GM18519 (cell line): ENCODE measurements around the gene TM4SF4.

Experiments used
- ATAC-seq: cut with Tn5 transposase; IDR thresholded peaks from one replicate; pipeline ENCODE4 v1.9.1; 2021; ENCODE audit warnings: mild to moderate bottlenecking, moderate library complexity; ENCODE audit not compliant: unreplicated experiment, low FRiP score

Gene TM4SF4

DNA sequence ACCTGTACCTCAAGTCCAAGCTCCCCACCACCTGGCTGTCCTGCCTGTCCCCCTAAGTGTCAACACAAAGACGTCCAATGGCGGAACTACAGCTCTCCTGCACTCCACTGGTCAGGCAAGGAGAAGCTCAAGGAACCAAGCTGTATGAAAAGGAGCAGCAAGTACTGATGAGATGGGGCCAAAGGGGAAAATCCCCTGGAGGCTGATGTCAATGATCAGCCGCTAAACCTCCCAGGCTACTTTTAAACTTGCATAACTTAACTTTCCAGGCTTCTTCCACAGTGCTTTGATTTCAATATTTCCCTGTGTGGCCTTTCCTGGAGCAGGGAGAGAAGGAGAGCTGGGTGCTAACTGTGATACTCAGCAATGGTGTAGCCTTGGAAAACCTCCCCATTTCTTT lies 35.0 kb downstream of the TM4SF4 start:
- ATAC-seq, result no peak

DNA sequence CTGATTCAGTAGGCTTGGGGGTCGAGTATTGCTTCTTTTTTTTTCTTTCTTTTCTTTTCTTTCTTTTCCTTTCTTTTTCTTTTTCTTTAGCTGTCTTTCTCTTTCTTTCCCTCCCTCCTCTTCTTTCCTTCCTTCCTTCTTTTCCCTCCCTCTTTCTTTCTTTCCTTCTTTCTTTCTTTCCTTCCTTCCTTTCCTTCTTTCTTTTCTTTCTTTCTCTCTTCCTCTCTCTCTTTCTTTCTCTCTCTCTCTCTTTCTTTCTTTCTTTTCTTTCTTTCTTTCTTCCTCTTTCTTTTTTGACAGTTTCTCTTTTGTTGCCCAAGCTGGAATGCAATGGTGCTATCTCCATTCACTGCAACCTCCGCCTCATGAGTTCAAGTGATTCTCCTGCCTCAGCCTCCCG lies 36.0 kb downstream of the TM4SF4 start:
- ATAC-seq, result no peak

DNA sequence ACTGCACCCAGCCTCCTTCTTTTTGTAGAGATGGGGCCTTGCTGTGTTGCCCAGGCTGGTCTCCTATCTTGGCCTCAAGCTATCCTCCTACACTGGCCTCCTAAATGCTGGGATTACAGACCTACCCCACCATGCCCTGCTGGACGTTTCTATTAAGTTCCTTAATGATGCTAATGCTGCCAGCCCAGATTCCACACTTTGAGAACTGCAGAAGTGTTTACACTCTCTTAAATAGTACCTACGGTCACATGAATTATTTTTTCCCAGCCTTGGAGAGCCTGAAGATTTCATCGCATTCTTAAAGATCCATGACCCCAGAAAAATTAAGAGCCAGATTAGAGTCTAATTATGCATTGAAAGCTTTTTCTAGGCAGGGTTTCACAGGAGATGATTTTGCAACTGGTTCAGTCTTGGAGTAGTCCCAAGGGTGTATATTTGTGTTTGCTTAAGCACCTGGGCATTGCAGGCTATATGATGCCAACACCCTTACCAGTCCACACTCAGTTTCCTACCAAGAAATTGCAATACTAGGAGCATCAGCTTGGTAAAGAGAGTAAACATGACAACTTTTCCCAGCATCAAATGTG lies 36.6 kb downstream of the TM4SF4 start:
- ATAC-seq, result no peak

DNA sequence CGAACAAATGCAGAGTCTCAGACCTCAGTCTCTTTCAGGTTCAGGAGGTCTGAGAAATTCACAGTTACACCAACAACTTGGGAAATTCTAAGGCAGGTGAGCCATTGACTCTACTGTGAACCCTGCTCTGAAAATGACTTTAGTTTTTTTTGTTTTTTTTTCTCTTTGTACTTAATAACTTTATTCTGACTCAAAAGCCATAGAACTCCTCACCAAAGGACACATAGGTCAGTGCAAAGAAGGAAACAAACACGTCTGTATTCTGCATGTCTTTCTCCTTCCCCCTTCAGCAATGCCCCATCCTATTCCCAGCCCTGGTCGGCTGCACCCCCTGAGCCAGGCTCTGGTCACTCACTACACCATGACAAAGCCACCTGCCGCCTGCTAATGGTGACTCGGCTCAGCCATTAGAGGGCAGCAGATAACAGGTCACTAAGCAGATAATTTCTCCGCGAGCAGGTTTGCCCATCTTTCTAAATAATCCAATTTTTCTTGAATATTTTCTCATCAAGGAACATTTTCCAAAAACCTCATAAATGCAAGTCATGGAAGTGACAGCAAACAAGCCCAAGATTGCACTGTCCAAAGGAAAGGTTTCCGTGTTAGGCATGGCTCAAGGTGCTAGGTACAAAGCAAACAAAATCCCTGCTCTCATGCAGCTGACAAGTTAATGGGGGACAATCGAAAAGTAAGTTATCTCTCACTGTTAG lies 37.7 kb downstream of the TM4SF4 start:
- ATAC-seq, result no peak

DNA sequence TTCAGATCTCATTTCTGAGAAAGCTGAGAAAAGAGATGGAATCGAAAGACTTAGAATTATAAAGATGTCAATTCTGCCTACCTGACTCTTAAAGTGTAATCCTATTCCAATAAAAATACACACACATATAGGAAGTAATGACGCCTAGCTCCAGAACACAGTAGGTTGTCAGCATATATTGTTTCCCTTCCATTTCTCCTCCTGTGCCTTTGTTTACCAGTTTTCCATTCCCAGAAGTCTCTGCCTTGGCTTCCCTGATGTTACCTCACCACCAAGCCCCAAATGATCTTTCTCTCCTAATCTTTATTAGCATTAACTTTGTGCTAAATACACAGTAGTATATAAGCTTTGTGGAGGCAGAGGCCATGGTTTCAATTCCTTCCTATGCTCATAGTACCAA lies 40.0 kb downstream of the TM4SF4 start:
- ATAC-seq, result no peak

DNA sequence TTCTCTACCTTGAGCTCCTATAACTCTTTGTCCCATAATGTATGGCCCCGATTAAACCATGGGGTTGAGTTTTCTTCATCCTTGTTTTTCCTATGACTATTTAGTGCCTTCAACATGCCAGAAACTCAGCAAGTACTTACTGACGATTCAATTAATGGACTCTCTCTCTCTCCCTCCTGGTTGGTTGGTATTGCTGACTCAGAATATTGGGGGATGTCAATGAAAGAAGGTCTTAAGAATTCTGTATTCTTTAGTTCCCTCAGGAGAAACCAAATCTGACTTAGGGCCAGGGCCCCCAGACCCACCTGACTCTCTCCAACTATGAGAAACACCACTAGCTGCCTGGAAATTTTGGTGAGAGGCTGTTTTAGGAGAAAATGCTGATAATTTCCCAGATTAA lies 40.8 kb downstream of the TM4SF4 start:
- no peak for ATAC-seq

DNA sequence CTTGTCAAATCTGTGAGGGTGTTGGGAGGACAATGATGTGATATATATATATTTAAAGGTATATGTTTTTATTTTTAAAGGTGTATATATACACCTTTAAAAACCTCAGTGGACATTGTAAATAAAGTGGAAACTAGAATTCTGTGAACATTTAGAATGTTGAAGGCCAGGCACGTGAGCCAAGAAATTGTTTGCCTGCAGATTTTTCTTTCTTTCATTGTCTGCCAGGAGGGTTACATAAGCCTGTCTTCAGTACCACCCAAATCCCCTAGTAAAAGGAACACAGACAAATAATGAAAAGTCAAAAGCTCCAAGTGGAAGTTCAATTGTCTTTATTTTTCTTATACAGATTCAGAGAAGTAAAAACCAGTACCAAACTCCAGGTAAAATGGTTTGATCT lies 42.4 kb downstream of the TM4SF4 start:
- no peak for ATAC-seq

DNA sequence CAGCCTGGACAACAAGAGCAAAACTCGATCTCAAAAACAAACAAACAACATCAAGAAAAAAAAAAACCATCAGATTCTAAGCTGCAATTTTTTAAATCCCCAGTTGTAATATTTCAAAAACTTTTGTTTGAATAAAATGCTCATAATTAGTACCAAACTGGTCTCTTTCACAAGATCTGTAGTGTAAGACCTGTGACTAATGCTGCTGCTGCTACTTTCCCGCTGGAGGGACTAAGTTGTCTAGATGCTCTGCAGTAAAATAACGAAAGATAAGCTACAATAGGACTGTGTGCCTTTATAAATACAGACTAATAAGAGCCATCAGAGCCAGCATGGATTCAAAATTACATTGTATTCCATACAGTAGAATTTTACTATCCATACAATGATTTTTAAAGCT lies 45.4 kb downstream of the TM4SF4 start:
- no peak for ATAC-seq

DNA sequence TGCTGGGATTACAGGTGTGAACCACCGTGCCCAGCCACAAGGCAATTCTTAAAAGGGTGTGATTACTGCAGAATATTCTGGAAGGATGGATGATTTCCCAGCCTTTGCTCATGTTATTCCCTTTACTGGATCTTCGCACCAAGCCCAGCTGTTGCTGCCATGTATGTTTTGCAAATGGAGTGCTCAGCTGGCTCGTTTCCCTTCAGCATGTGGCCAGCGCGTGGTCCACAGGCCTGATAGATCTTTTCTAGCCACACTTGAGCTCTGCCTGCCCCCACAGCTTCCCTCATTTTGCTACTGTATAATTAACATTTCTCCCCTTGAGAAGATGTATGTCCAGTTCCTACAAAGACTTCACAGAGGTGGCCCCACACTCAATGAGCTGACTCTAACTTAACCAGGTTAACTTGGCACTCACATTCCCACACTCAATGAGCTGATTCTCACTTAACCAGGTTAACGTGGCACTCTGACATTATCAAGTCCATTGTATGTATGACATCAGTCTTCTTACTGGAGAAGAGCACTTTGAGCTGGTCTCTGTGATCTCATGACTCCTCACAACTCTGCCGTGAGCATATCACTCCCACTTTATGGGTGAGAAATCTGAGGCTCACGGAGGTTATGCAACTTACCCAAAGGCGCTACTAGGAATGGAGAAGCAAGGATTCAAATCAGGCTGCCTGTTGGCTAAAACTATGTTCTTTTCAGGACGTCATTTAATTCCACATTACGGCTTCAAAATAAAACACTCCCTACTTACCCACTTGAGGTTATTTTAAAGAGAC lies 49.2 kb downstream of the TM4SF4 start:
- ATAC-seq, result no peak

DNA sequence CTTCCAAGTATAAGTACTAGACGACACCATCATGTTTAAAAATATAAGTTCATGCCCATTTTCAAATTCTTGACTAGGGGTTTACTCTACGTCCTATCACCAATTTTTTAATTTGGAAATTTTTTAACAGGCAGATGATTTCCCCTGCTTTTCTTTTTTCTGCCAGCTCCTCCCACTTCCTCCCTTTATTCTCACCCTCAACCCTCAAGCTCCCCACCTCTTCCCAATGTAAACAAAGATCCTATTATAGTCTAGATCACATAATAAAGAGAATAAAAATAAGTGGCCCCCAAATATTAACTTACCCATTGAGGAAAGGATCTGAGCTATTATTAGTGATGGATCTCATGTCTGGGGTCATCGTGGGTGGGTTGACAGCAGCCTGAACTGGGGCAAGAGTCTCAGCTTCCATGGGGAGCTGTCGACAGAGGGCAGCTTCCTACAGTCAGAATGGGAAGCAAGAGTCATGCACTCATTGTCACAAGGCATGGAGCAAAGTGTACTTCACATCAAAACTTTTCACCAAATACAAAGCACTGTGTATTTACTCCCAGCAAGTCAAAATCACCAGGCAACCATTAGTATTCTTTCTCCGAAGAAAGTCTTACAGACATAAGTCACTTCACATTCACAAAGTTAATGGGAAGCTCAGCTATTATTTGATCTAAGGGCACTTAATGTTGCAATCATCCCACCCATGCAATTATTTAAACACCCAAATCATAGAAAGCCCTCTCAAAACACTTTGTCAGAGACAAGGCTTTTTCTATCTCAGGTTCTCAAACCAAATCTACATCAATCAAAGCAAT lies 53.2 kb downstream of the TM4SF4 start:
- ATAC-seq, result no peak

DNA sequence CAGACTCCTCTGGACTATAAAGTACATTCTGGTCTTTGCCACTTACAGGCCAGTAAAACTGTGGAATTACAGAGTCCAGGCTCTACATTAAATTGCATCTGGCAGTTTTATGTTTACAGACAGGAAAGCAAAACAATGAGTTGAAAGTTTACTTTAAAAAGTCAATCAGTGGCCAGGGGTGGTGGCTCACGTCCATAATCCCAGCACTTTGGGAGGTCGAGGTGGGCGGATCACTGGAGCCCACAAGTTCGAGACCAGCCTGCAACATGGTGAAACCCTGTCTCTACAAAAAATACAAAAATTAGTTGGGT lies 53.8 kb downstream of the TM4SF4 start:
- ATAC-seq, result no peak

DNA sequence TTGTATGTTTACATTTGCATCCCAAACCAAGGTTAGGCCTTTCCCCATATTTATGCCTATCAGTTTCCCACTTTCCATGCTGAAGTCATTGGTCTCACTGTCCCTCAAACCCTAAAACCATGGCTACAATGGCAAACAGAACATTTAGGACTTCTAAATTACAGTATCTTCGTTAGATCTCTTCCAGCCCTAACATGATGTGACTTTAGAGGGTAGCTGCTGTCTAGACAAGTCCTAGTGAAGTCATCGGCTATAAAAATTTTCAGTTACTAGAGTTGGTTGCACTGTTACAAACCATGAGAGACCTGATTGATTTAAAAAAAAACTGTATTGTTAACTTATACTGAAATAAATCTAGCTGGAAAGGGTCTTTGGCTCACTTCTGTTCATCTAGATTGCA lies 54.6 kb downstream of the TM4SF4 start:
- no peak for ATAC-seq

DNA sequence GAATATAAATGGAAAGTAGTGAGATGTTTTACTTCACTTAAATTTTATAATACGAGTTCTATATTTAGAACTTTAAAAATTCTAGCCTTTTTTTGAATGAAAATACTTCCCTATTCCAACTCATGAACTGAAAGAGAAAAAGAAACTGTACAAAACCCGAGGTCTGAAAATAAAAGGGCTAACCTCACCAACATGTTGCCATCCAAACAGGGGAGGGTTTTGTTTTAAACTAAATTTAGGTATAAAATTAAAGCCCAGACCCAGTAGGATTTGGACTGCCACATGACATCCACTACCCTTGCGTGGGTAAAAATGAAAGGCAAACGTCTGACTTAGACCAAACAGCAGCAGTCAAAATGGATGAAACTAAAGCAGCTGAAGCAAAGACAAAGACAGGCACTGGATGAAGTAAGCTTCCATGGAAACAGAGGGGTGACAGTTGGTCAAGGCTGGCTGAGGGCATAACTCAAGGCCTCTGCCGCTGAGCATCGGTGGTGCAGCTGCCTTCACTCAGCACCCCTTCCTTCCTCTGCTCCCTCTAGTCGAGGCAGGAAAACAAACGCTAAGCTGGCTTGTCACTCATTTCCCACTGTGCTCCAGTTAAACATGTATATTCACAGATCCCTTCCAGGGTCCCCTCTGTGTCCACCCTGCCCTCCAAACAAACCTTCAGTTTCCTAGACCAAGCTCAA lies 58.1 kb downstream of the TM4SF4 start:
- no peak for ATAC-seq

DNA sequence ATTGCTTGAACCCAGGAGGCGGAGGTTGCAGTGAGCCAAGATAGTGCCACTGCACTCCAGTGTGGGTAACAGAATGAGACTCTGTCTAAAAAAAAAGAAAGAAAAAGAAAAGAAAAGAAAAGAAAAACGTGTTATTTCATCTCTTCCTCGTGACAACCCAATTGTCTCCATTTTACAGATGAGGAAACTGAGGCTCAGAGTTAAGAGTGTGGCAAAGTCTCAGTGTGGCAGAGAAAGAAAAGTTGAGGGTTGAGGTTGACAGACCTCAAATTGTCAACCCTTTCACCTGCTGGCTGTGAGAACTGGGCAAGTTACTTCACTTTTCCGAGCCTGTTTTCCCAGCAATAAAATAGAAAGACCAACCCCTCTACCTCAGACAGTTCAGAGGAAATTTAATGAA lies 59.6 kb downstream of the TM4SF4 start:
- no peak for ATAC-seq

DNA sequence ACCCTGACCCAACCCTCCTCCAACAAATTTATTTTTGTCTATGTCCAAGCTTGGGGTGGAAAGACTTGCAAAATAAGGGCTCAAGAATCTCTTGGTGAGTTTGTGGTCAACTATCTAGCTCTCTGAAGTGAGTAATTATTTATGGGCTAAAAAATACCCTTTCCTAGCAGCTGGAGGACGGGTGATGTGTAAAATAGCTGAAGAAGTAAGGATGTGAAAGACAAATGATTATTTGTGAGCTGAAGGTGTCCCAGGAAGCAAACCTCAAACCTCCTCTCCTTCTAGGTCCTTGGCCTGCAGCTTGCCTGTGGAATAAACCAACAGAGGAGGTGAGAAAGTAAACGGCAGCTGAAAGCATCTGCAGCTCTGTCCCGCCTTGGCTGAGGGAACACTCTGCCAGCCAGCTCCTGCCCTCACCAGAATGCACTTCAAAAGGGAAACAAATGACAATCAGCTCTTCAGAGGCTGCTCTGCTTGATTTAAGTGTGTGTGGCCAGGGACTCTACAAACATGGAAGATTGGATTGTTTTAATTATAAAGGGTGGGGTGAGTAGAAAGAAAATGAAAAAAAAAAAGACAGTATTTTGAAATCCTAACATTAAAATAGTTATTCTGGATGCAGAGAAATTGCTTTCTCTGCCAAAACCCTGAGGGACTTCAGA lies 60.3 kb downstream of the TM4SF4 start:
- no peak for ATAC-seq

DNA sequence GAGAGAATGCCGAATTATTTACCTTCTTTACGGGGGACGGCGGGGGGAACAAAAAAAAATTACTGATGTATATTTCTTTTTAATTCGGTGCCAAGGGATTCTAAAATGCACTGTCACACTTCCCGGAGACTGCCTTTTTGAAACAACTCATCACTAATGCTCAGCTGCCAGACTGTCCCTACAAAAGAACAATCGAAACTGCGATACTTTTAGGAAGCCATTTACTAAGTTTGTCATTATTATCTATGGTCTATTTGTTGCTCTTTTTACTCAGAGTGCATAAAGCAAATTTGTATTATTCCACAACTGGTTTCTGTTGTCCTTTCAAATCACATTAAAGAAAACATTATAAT lies 60.8 kb downstream of the TM4SF4 start:
- no peak for ATAC-seq

DNA sequence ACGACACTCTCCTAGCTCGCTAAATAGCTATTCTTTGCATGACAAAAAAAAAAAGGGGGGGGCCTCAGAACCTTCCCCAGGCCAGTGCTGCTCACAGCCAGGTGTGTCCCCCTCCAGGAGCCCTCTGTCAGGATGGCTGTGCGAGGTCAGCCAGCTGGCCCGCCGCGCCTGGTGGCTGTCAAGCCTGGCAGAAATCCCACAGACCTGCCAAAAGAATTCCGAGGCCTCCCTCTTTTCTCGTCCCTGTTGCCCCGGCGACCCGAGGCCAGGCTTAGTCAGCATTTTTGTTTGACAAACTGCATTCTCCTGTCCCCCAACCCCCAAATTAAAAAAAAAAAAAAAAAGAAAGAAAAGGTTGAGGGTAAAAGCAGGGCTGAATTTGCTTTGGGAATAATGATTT lies 61.9 kb downstream of the TM4SF4 start:
- no peak for ATAC-seq

DNA sequence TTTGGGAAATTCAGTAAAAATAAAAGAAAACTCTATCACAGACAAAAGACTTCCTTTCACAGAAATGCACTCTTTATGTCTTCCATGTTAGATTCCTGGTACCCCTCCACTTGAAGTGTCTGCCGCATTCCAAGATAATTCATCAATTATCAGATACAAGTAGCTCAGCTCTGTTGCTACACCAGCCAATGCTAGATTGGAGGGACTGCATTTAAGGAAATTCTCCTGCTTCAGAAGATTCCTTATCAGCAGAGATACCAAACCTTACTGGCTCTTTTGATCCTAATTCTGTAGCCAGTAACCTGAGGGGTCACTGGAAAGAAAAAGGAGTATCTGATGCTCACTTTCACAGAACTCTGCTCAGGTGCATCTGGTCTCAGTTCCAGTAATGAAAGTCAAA lies 63.9 kb downstream of the TM4SF4 start:
- ATAC-seq, result no peak

DNA sequence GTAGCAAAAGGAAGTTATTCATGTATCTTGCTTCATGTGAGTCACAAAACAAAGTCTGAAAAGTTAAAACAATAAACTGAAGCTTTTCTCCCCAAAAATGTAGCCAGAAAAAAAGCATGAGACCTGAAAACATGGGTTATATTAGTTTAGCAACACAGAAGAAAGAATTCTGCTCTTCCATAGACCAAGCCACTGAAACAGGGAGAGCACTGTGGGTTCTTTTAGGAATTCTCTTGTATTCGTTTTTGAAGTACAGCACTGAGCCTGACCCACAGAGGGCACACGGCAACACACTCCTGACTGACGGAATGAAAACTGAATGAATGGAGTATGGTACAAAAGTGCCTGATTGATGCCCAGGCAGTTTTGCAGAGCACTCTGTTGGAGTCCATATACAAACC lies 66.6 kb downstream of the TM4SF4 start:
- ATAC-seq, result no peak
